Activated B cell treated with CpG ODN at 0.5 μM for 24 hours (primary cell): ENCODE measurements around the gene GPR150. TPM values are rescaled to one million over a fixed set of nuclear protein-coding genes. Genes with fewer than 3 reads are reported as not detected.

ENCODE experiments used
- ATAC-seq: fragments of 200-7000 bp; cut with Tn5 transposase; one replicate; pipeline ENCODE4 v1.10.0; 2021; ENCODE audit warnings: low read depth, mild to moderate bottlenecking, moderate library complexity
- CTCF ChIA-PET: fragments of 350-600 bp; sonication (Branson Sonifier 250); formaldehyde crosslinking; loops from one replicate; lab custom pipeline; 2021; ENCODE audit warnings: antibody characterized with exemption; lab: Charles Lee
- POLR2A ChIA-PET: fragments of 350-600 bp; sonication (Branson Sonifier 250); formaldehyde crosslinking; loops from one replicate; lab custom pipeline; 2021; ENCODE audit warnings: antibody characterized with exemption; lab: Charles Lee
- DNase-seq: peaks from one replicate; pipeline ENCODE4 v3.0.0; 2022
- H3K27ac Mint-ChIP-seq: one replicate; pipeline ENCODE4 v1.8.0; 2020; ENCODE audit warnings: mixed read lengths
- H3K27me3 Mint-ChIP-seq: one replicate; pipeline ENCODE4 v1.8.0; 2021; ENCODE audit warnings: mixed read lengths
- H3K36me3 Mint-ChIP-seq: one replicate; pipeline ENCODE4 v1.8.0; 2021; ENCODE audit warnings: low read depth, mixed read lengths
- H3K4me1 Mint-ChIP-seq: one replicate; pipeline ENCODE4 v1.8.0; 2021; ENCODE audit warnings: mixed read lengths
- H3K4me3 Mint-ChIP-seq: one replicate; pipeline ENCODE4 v1.8.0; 2020; ENCODE audit warnings: mild to moderate bottlenecking, mixed read lengths
- H3K9me3 Mint-ChIP-seq: one replicate; pipeline ENCODE4 v1.8.0; 2020; ENCODE audit warnings: mixed read lengths
- CTCF ChIP-seq: fragments of 200-600 bp; IDR thresholded peaks from one replicate; pipeline ENCODE4 v1.8.0; 2022; ENCODE audit warnings: antibody characterized with exemption, mild to moderate bottlenecking
- intact Hi-C: fragments of 100-400 bp; cut with micrococcal nuclease; formaldehyde crosslinking; loops from one replicate; pipeline ENCODE4 v1.15.1; 2024
- total RNA-seq: library from RNA; stranded (reverse); gene quantifications from 2 replicates; pipeline ENCODE4 v1.2.3, GENCODE V29; 2022

GPR150 gene
- total RNA-seq, 1 donor from 2014 or later, result 0.60 TPM

DNA sequence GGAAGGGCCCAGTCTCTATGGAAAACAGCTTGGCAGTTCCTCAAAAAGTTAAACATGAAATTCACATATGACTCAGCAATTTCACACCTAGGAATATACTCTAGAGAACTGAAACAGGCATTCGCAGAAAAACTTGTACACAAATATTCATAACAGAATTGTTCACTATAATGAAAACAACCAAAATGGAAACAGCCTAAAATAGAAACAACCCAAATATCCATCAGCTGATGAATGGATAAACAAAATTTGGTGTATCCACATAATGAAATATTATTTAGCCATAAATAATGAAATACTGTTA is 4.8 kb upstream of the GPR150 start:
- DNase-seq, result no peak

DNA sequence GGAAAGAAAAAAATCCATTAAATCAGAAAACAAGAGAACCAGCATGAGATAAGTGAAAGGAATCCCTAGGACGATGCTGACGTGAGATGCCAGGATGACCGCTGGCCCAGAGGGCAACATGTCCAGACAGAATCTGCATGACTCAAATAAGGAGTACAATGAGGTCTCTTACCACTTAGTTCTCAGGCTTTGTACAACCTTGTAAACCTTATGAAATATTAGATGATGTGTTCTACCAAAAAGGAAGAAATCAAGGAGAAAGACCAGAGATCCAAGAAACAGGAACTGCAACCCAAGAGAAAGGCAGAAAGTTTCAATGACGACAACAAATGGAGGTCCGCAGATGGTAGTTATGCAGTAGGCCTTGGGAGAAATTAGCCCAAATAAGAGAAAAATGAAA is 2.8 kb upstream of the GPR150 start:
- peaks cover 7% of the 10 kb centered on the region for H3K9me3 Mint-ChIP-seq
- TF ChIP-seq CTCF, result no peak
- H3K36me3 Mint-ChIP-seq, result peaks cover 6% of the 10 kb centered on the region
- H3K4me1 Mint-ChIP-seq, result peaks cover 20% of the 10 kb centered on the region
- CTCF ChIA-PET, result no interaction called here
- DNase-seq (no peak), ATAC-seq (no peak)
- intact Hi-C loops, result no loop called here
- POLR2A ChIA-PET, result no interaction called here
- no peak overlapping the region for H3K27ac Mint-ChIP-seq
- H3K4me3 Mint-ChIP-seq, result no peak overlapping the region
- no peaks in the 10 kb centered on the region for H3K27me3 Mint-ChIP-seq

More for the DNA sequence above, 4.8 kb upstream of the GPR150 start:
- Mint-ChIP-seq H3K36me3 (peaks cover 6% of the 10 kb centered on the region), H3K4me3 (no peak overlapping the region), H3K27me3 (no peaks in the 10 kb centered on the region), H3K9me3 (peaks cover 7% of the 10 kb centered on the region), H3K27ac (no peak overlapping the region), H3K4me1 (peaks cover 13% of the 10 kb centered on the region)
- POLR2A ChIA-PET, result no interaction called here
- ATAC-seq, result no peak
- intact Hi-C loops, result no loop called here
- CTCF ChIA-PET, result no interaction called here
- TF ChIP-seq CTCF, result no peak

DNA sequence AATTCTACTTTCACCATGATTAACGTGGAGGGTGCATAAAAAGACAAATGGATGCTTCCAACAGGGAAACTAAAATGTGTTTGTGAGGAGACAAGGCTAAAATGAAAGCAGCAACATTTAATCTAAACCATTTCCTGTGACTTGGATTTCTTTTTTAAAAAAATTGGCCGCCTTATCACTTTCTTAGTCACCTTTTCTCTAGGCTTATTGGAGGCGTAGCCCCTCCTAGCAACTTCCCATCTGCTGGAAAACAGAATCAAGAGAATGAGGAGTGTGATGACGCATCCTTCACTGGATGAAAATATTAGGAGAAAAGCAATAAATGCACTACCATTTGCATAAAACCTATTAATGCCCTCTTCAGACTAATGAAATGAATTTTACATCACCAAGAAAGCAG is 791 bp upstream of the GPR150 start:
- Mint-ChIP-seq H3K9me3 (no peaks in the 10 kb centered on the region), H3K4me3 (peak overlapping the region; percentile 88), H3K27ac (no peak overlapping the region), H3K36me3 (no peaks in the 10 kb centered on the region), H3K4me1 (peaks cover 28% of the 10 kb centered on the region), H3K27me3 (no peaks in the 10 kb centered on the region)
- ATAC-seq (no peak), DNase-seq (no peak)
- ChIA-PET CTCF (no interaction called here), POLR2A (no interaction called here)
- intact Hi-C loops, result no loop called here
- TF ChIP-seq CTCF, result no peak

DNA sequence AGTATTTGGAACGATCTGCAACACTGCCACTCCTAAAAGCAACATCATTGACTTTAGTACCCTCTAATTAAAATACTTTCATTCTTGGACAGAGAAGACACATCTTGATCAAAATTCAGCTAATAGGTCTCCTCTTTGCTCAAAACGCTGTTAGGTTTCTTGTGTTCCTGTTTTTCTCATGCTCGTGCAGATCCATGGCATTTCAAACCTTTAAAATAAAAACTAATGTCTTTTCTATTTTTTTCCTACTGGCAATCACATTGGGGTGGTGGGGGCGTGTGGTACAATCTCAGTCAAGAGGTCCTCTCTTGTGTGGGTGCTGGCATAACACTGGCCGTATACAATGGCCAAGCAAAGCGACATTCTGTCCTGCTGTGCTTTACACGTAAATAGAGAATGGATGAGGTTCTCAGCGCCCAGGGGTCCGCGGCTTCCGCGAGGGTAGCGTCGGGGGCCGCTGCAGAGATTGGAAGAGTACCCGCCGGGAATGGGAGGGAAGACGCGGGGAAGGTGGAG is 315 bp upstream of the GPR150 start:
- POLR2A ChIA-PET, result no interaction called here
- ATAC-seq, result no peak
- Mint-ChIP-seq H3K9me3 (no peaks in the 10 kb centered on the region), H3K27ac (peak overlapping the region; percentile 62), H3K27me3 (no peaks in the 10 kb centered on the region), H3K4me1 (peaks cover 28% of the 10 kb centered on the region), H3K4me3 (peak overlapping the region; percentile 88), H3K36me3 (no peaks in the 10 kb centered on the region)
- no peak for TF ChIP-seq CTCF
- intact Hi-C loops, result loop anchor here (1.0 kb wide), 2 partner anchors 27 to 64 kb away; partner anchors contain the start of genes ARSK and RFESD
- CTCF ChIA-PET, result no interaction called here
- peak; percentile 18 for DNase-seq

GRCh38 chr5:95620870-95621838 is 1.3 kb downstream of the GPR150 start:
- POLR2A ChIA-PET, result interaction anchor here (0.6 to 2.6 kb wide), 6 partner anchors 11 to 1562 kb away, joined by 3 to 20 read pairs (median 4); partner anchors contain the start of genes ARSK, RFESD and SKIC3
- Mint-ChIP-seq H3K36me3 (no peaks in the 10 kb centered on the region), H3K4me3 (peak overlapping the region; percentile 80), H3K27ac (no peak overlapping the region), H3K9me3 (no peaks in the 10 kb centered on the region), H3K27me3 (no peaks in the 10 kb centered on the region), H3K4me1 (peaks cover 28% of the 10 kb centered on the region)
- intact Hi-C loops, result loop anchor here (1.0 kb wide), 3 partner anchors 11 to 66 kb away; partner anchors contain the start of genes ARSK and RFESD
- CTCF ChIA-PET, result interaction anchor here (1.2 to 1.5 kb wide), 3 partner anchors 24 to 160 kb away, joined by 3 to 4 read pairs (median 4); partner anchors contain the start of genes ARSK and SKIC3
- no peak for TF ChIP-seq CTCF
- peak; percentile 48 for DNase-seq
- ATAC-seq, result peak; percentile 43
